ENCODE measurements around the gene MMP13.
"Not testable (repeated sequence)": the region's sequence is repeated elsewhere in the genome, so short reads cannot be mapped to it uniquely, and the experiment has no call there.

The MMP13 gene

GRCh38 chr11:102986815-102987214 is 31.3 kb upstream of the MMP13 start:
- Histone ChIP-seq H4K5ac (ENCODE audit: low read length) (no peak overlapping the region), H2BK120ac (ENCODE audit: low read depth, low read length) (no peak overlapping the region), H3K18ac (ENCODE audit: low read length) (no peak overlapping the region), H3K4ac (ENCODE audit: low read depth, low read length) (no peak overlapping the region), H4K8ac (ENCODE audit: low read depth, low read length) (no peak overlapping the region), H3K27ac (ENCODE audit: low read depth, low read length) (no peak overlapping the region), H2AK5ac (ENCODE audit: low read length) (no peak overlapping the region), H3K79me2 (ENCODE audit: control insufficient read depth, insufficient read depth, low read length) (no peaks in the 10 kb centered on the region), H3K56ac (ENCODE audit: low read length) (no peak overlapping the region), H3K9ac (ENCODE audit: low read length) (no peak overlapping the region), H3K36me3 (ENCODE audit: control insufficient read depth, insufficient read depth, low read length) (no peaks in the 10 kb centered on the region), H3K27me3 (ENCODE audit: insufficient read depth, low read length, poor library complexity) (no peaks in the 10 kb centered on the region), H2BK5ac (ENCODE audit: low read length) (no peak overlapping the region), H3K79me1 (ENCODE audit: low read length) (no peaks in the 10 kb centered on the region), H2BK15ac (replicated peaks; ENCODE audit: low read depth) (no peak overlapping the region), H3K4me1 (ENCODE audit: control insufficient read depth, low read depth, low read length) (no peaks in the 10 kb centered on the region), H3K4me3 (ENCODE audit: low read length) (no peak overlapping the region), H3K4me2 (ENCODE audit: low read length) (no peak overlapping the region), H3K23ac (ENCODE audit: low read length) (no peak overlapping the region)
- no peak for DNase-seq
- no CpG with 5 or more reads among the region's 2 CpGs for WGBS (ENCODE audit: extremely low coverage, insufficient coverage, low lambda C conversion rate)

GRCh38 chr11:102985850-102986249 is 30.3 kb upstream of the MMP13 start:
- Histone ChIP-seq H3K4ac (ENCODE audit: low read depth, low read length) (no peak overlapping the region), H3K9ac (ENCODE audit: low read length) (no peak overlapping the region), H3K36me3 (ENCODE audit: control insufficient read depth, insufficient read depth, low read length) (no peaks in the 10 kb centered on the region), H2BK15ac (replicated peaks; ENCODE audit: low read depth) (no peak overlapping the region), H3K27ac (ENCODE audit: low read depth, low read length) (no peak overlapping the region), H2BK5ac (ENCODE audit: low read length) (no peak overlapping the region), H3K56ac (ENCODE audit: low read length) (no peak overlapping the region), H3K4me2 (ENCODE audit: low read length) (no peak overlapping the region), H3K4me1 (ENCODE audit: control insufficient read depth, low read depth, low read length) (no peaks in the 10 kb centered on the region), H3K79me1 (ENCODE audit: low read length) (no peaks in the 10 kb centered on the region), H2AK5ac (ENCODE audit: low read length) (no peak overlapping the region), H3K18ac (ENCODE audit: low read length) (no peak overlapping the region), H3K27me3 (ENCODE audit: insufficient read depth, low read length, poor library complexity) (no peaks in the 10 kb centered on the region), H3K23ac (ENCODE audit: low read length) (no peak overlapping the region), H3K79me2 (ENCODE audit: control insufficient read depth, insufficient read depth, low read length) (no peaks in the 10 kb centered on the region), H4K5ac (ENCODE audit: low read length) (no peak overlapping the region), H4K8ac (ENCODE audit: low read depth, low read length) (no peak overlapping the region), H2BK120ac (ENCODE audit: low read depth, low read length) (no peak overlapping the region), H3K4me3 (ENCODE audit: low read length) (no peak overlapping the region)
- no CpG with 5 or more reads among the region's 1 CpG for WGBS (ENCODE audit: extremely low coverage, insufficient coverage, low lambda C conversion rate)
- DNase-seq: no peak

GRCh38 chr11:102983486-102983885 is 28.0 kb upstream of the MMP13 start:
- Histone ChIP-seq H3K27ac (ENCODE audit: low read depth, low read length) (no peak overlapping the region), H3K9ac (ENCODE audit: low read length) (no peak overlapping the region), H3K4me2 (ENCODE audit: low read length) (no peak overlapping the region), H4K5ac (ENCODE audit: low read length) (no peak overlapping the region), H3K79me2 (ENCODE audit: control insufficient read depth, insufficient read depth, low read length) (no peaks in the 10 kb centered on the region), H3K23ac (ENCODE audit: low read length) (no peak overlapping the region), H2AK5ac (ENCODE audit: low read length) (no peak overlapping the region), H3K4ac (ENCODE audit: low read depth, low read length) (no peak overlapping the region), H3K27me3 (ENCODE audit: insufficient read depth, low read length, poor library complexity) (no peaks in the 10 kb centered on the region), H3K36me3 (ENCODE audit: control insufficient read depth, insufficient read depth, low read length) (no peaks in the 10 kb centered on the region), H2BK120ac (ENCODE audit: low read depth, low read length) (no peak overlapping the region), H3K56ac (ENCODE audit: low read length) (no peak overlapping the region), H2BK5ac (ENCODE audit: low read length) (no peak overlapping the region), H4K8ac (ENCODE audit: low read depth, low read length) (no peak overlapping the region), H3K79me1 (ENCODE audit: low read length) (no peaks in the 10 kb centered on the region), H3K4me1 (ENCODE audit: control insufficient read depth, low read depth, low read length) (no peaks in the 10 kb centered on the region), H3K4me3 (ENCODE audit: low read length) (no peak overlapping the region), H3K18ac (ENCODE audit: low read length) (no peak overlapping the region), H2BK15ac (replicated peaks; ENCODE audit: low read depth) (no peak overlapping the region)
- no CpG with 5 or more reads among the region's 2 CpGs for WGBS (ENCODE audit: extremely low coverage, insufficient coverage, low lambda C conversion rate)
- no peak for DNase-seq

GRCh38 chr11:102981324-102981910 is 25.9 kb upstream of the MMP13 start:
- no peak for DNase-seq
- no peak overlapping the region for H2BK5ac ChIP-seq (ENCODE audit: low read length)
- H3K56ac ChIP-seq (ENCODE audit: low read length): no peak overlapping the region
- no peak overlapping the region for H3K23ac ChIP-seq (ENCODE audit: low read length)
- H3K4me2 ChIP-seq (ENCODE audit: low read length): no peak overlapping the region
- H3K79me2 ChIP-seq (ENCODE audit: control insufficient read depth, insufficient read depth, low read length): no peaks in the 10 kb centered on the region
- H4K8ac ChIP-seq (ENCODE audit: low read depth, low read length): no peak overlapping the region
- H3K27me3 ChIP-seq (ENCODE audit: insufficient read depth, low read length, poor library complexity): no peaks in the 10 kb centered on the region
- no peak overlapping the region for H4K5ac ChIP-seq (ENCODE audit: low read length)
- no peaks in the 10 kb centered on the region for H3K79me1 ChIP-seq (ENCODE audit: low read length)
- no peak overlapping the region for H3K27ac ChIP-seq (ENCODE audit: low read depth, low read length)
- no peak overlapping the region for H3K9ac ChIP-seq (ENCODE audit: low read length)
- no peak overlapping the region for H3K4ac ChIP-seq (ENCODE audit: low read depth, low read length)
- H2BK120ac ChIP-seq (ENCODE audit: low read depth, low read length): no peak overlapping the region
- H3K4me1 ChIP-seq (ENCODE audit: control insufficient read depth, low read depth, low read length): no peaks in the 10 kb centered on the region
- H3K4me3 ChIP-seq (ENCODE audit: low read length): no peak overlapping the region
- H2BK15ac ChIP-seq (replicated peaks; ENCODE audit: low read depth): no peak overlapping the region
- no peaks in the 10 kb centered on the region for H3K36me3 ChIP-seq (ENCODE audit: control insufficient read depth, insufficient read depth, low read length)
- H2AK5ac ChIP-seq (ENCODE audit: low read length): no peak overlapping the region
- H3K18ac ChIP-seq (ENCODE audit: low read length): no peak overlapping the region

- Histone ChIP-seq H3K79me1 (ENCODE audit: low read length) (no peaks in the 10 kb centered on the region), H2AK5ac (ENCODE audit: low read length) (no peak overlapping the region), H3K56ac (ENCODE audit: low read length) (no peak overlapping the region), H3K4me1 (ENCODE audit: control insufficient read depth, low read depth, low read length) (no peaks in the 10 kb centered on the region), H3K27me3 (ENCODE audit: insufficient read depth, low read length, poor library complexity) (no peaks in the 10 kb centered on the region), H3K18ac (ENCODE audit: low read length) (no peak overlapping the region), H3K4me2 (ENCODE audit: low read length) (no peak overlapping the region), H3K23ac (ENCODE audit: low read length) (no peak overlapping the region), H3K27ac (ENCODE audit: low read depth, low read length) (no peak overlapping the region), H2BK120ac (ENCODE audit: low read depth, low read length) (no peak overlapping the region), H2BK5ac (ENCODE audit: low read length) (no peak overlapping the region), H3K36me3 (ENCODE audit: control insufficient read depth, insufficient read depth, low read length) (no peaks in the 10 kb centered on the region), H3K9ac (ENCODE audit: low read length) (no peak overlapping the region), H4K5ac (ENCODE audit: low read length) (no peak overlapping the region), H3K4me3 (ENCODE audit: low read length) (no peak overlapping the region), H4K8ac (ENCODE audit: low read depth, low read length) (no peak overlapping the region), H2BK15ac (replicated peaks; ENCODE audit: low read depth) (no peak overlapping the region), H3K4ac (ENCODE audit: low read depth, low read length) (no peak overlapping the region), H3K79me2 (ENCODE audit: control insufficient read depth, insufficient read depth, low read length) (no peaks in the 10 kb centered on the region)
- WGBS (ENCODE audit: extremely low coverage, insufficient coverage, low lambda C conversion rate): no CpG with 5 or more reads among the region's 5 CpGs
- no peak for DNase-seq
These were observed 19.2 kb upstream of the MMP13 start for GRCh38 chr11:102974552-102975280.

- not testable (repeated sequence) for H2AK5ac ChIP-seq (ENCODE audit: low read length); H3K9ac ChIP-seq (ENCODE audit: low read length); H2BK120ac ChIP-seq (ENCODE audit: low read depth, low read length); H3K18ac ChIP-seq (ENCODE audit: low read length); H3K4me3 ChIP-seq (ENCODE audit: low read length); H3K79me2 ChIP-seq (ENCODE audit: control insufficient read depth, insufficient read depth, low read length); H4K5ac ChIP-seq (ENCODE audit: low read length); DNase-seq; H3K27me3 ChIP-seq (ENCODE audit: insufficient read depth, low read length, poor library complexity); H2BK15ac ChIP-seq (replicated peaks; ENCODE audit: low read depth); H3K4me2 ChIP-seq (ENCODE audit: low read length); H3K4ac ChIP-seq (ENCODE audit: low read depth, low read length); H3K36me3 ChIP-seq (ENCODE audit: control insufficient read depth, insufficient read depth, low read length); H3K27ac ChIP-seq (ENCODE audit: low read depth, low read length); H3K4me1 ChIP-seq (ENCODE audit: control insufficient read depth, low read depth, low read length); H3K23ac ChIP-seq (ENCODE audit: low read length); H4K8ac ChIP-seq (ENCODE audit: low read depth, low read length); H3K79me1 ChIP-seq (ENCODE audit: low read length); H3K56ac ChIP-seq (ENCODE audit: low read length); H2BK5ac ChIP-seq (ENCODE audit: low read length)
- no CpG with 5 or more reads among the region's 2 CpGs for WGBS (ENCODE audit: extremely low coverage, insufficient coverage, low lambda C conversion rate)
These were observed 18.2 kb upstream of the MMP13 start for GRCh38 chr11:102973698-102974097.

Measured in mesendoderm (in vitro differentiated cells).